GM23248 (cell line): ENCODE measurements around the gene SLC17A7. TPM values are rescaled to one million over a fixed set of nuclear protein-coding genes. Genes with fewer than 3 reads are reported as not detected.

Experiments
- DNase-seq: peaks from one replicate; pipeline ENCODE4 v3.0.0-alpha.2; 2015
- H2AFZ ChIP-seq: fragments of 200-600 bp; sonication (generic); 2 replicates; pipeline ENCODE4 v1.6.1; 2016; ENCODE audit warnings: antibody characterized with exemption
- H3F3A ChIP-seq: fragments of 200-600 bp; sonication (generic); 2 replicates; pipeline ENCODE4 v1.6.1; 2016; ENCODE audit warnings: mild to moderate bottlenecking, antibody characterized with exemption, mixed run types; ENCODE audit not compliant: insufficient read depth
- H3K27ac ChIP-seq: fragments of 200-600 bp; sonication (generic); 2 replicates; pipeline ENCODE4 v1.5.1; 2016; ENCODE audit warnings: mild to moderate bottlenecking
- H3K27me3 ChIP-seq: fragments of 200-600 bp; sonication (generic); replicated peaks from 2 replicates; pipeline ENCODE4 v1.6.1; 2016; ENCODE audit warnings: mild to moderate bottlenecking; ENCODE audit not compliant: insufficient read depth
- H3K36me3 ChIP-seq: fragments of 200-600 bp; sonication (generic); 2 replicates; pipeline ENCODE4 v1.6.1; 2016; ENCODE audit warnings: low read depth, mild to moderate bottlenecking
- H3K4me1 ChIP-seq: fragments of 200-600 bp; sonication (generic); 2 replicates; pipeline ENCODE4 v1.6.1; 2016; ENCODE audit warnings: mild to moderate bottlenecking; ENCODE audit not compliant: insufficient read depth
- H3K4me2 ChIP-seq: fragments of 200-600 bp; sonication (generic); one replicate; pipeline ENCODE4 v1.6.1; 2016; ENCODE audit warnings: mild to moderate bottlenecking; ENCODE audit not compliant: unreplicated experiment
- H3K4me3 ChIP-seq: fragments of 200-600 bp; sonication (generic); 2 replicates; pipeline ENCODE4 v1.5.1; 2016; ENCODE audit warnings: mild to moderate bottlenecking
- H3K79me2 ChIP-seq: fragments of 200-600 bp; sonication (generic); 2 replicates; pipeline ENCODE4 v1.6.1; 2016; ENCODE audit warnings: mild to moderate bottlenecking; ENCODE audit not compliant: insufficient read depth
- H3K9ac ChIP-seq: fragments of 200-600 bp; sonication (generic); 2 replicates; pipeline ENCODE4 v1.6.1; 2016; ENCODE audit warnings: mild to moderate bottlenecking
- H3K9me2 ChIP-seq: fragments of 200-600 bp; sonication (generic); 2 replicates; pipeline ENCODE4 v1.6.1; 2016; ENCODE audit warnings: mixed run types, mild to moderate bottlenecking, moderate library complexity; ENCODE audit not compliant: insufficient read depth
- H3K9me3 ChIP-seq: fragments of 200-600 bp; sonication (generic); one replicate; pipeline ENCODE4 v1.6.1; 2017; ENCODE audit warnings: low read depth
- H4K20me1 ChIP-seq: fragments of 200-600 bp; sonication (generic); 2 replicates; pipeline ENCODE4 v1.6.0; 2016; ENCODE audit not compliant: insufficient read depth
- EZH2 ChIP-seq: fragments of 200-600 bp; sonication (generic); IDR thresholded peaks from 2 replicates; pipeline ENCODE4 v1.6.1; 2018; ENCODE audit warnings: antibody characterized with exemption, mild to moderate bottlenecking; ENCODE audit not compliant: insufficient read depth, poor library complexity, severe bottlenecking
- EZH2phosphoT487 ChIP-seq: fragments of 200-600 bp; sonication (generic); IDR thresholded peaks from 2 replicates; pipeline ENCODE4 v1.6.1; 2018; ENCODE audit warnings: antibody characterized with exemption, moderate library complexity, mild to moderate bottlenecking, low read depth; ENCODE audit not compliant: insufficient read depth
- WGBS, 2 experiments: methylation state at CpG; one replicate each; pipeline ENCODE4 v1.1.6; 2015 to 2017; ENCODE audit warnings: low lambda C conversion rate in 2 of 2, low coverage in 1 of 2; ENCODE audit errors: missing lambda C conversion rate in 2 of 2; 5-methylcytosine and 5-hydroxymethylcytosine counted together
- in situ Hi-C: fragments of 300-500 bp; cut with MboI; formaldehyde crosslinking; loops from 2 replicates; pipeline ENCODE4 v1.15.0; 2020
- polyA plus RNA-seq: library from polyadenylated mRNA; unstranded; fragments of >200 nt; fragmentation: Nextera tagmentation; extraction: Ambion mirVana; gene quantifications from 2 replicates; pipeline ENCODE4 v1.2.1, GENCODE V29; 2016
- total RNA-seq: library from RNA; depleted of rRNA; stranded (reverse); fragments of >200 nt; shearing (Covaris generic); gene quantifications from 2 replicates; pipeline ENCODE4 v1.2.3, GENCODE V29; 2014

Gene SLC17A7
- total and polyA plus RNA-seq, 2 experiments from 2014 or later = not detected

GRCh38 chr19:49415102-49415809 is 26.1 kb downstream of the SLC17A7 start:
- no peaks in the 10 kb centered on the region for H4K20me1 ChIP-seq
- no peak overlapping the region for H2AFZ ChIP-seq
- in situ Hi-C loops = no loop called here
- H3F3A ChIP-seq = no peaks in the 10 kb centered on the region
- no peaks in the 10 kb centered on the region for H3K36me3 ChIP-seq
- peaks cover 19% of the 10 kb centered on the region for H3K27me3 ChIP-seq
- WGBS, 2 experiments = 35 to 38% methylated on average over 13 to 15 of the region's 15 CpGs
- no peak overlapping the region for H3K4me2 ChIP-seq
- H3K9me2 ChIP-seq = no peaks in the 10 kb centered on the region
- DNase-seq = peak; percentile 45
- H3K27ac ChIP-seq = no peak overlapping the region
- no peak overlapping the region for H3K9ac ChIP-seq
- H3K79me2 ChIP-seq = no peaks in the 10 kb centered on the region
- H3K4me3 ChIP-seq = no peak overlapping the region
- H3K4me1 ChIP-seq = no peaks in the 10 kb centered on the region
- no peak for TF ChIP-seq EZH2phosphoT487
- TF ChIP-seq EZH2 = no peak
- no peaks in the 10 kb centered on the region for H3K9me3 ChIP-seq

GRCh38 chr19:49414256-49414655 is 27.1 kb downstream of the SLC17A7 start:
- H3K27me3 ChIP-seq = peaks cover 12% of the 10 kb centered on the region
- in situ Hi-C loops = no loop called here
- WGBS, 2 experiments = 63 to 65% methylated on average over 3 of the region's 3 CpGs
- H3F3A ChIP-seq = no peaks in the 10 kb centered on the region
- H3K9me3 ChIP-seq = no peaks in the 10 kb centered on the region
- H3K4me1 ChIP-seq = no peaks in the 10 kb centered on the region
- TF ChIP-seq EZH2phosphoT487 (no peak), EZH2 (no peak)
- no peak overlapping the region for H2AFZ ChIP-seq
- H3K4me2 ChIP-seq = no peak overlapping the region
- H3K27ac ChIP-seq = no peak overlapping the region
- no peak for DNase-seq
- H3K4me3 ChIP-seq = no peak overlapping the region
- no peaks in the 10 kb centered on the region for H3K9me2 ChIP-seq
- H3K36me3 ChIP-seq = no peaks in the 10 kb centered on the region
- no peaks in the 10 kb centered on the region for H3K79me2 ChIP-seq
- H4K20me1 ChIP-seq = no peaks in the 10 kb centered on the region
- H3K9ac ChIP-seq = no peak overlapping the region

- no peaks in the 10 kb centered on the region for H3K4me1 ChIP-seq
- H3K36me3 ChIP-seq = no peaks in the 10 kb centered on the region
- in situ Hi-C loops = no loop called here
- WGBS, 2 experiments = 56 to 58% methylated on average over 9 of the region's 9 CpGs
- H4K20me1 ChIP-seq = no peaks in the 10 kb centered on the region
- H3K9ac ChIP-seq = no peak overlapping the region
- H3K27ac ChIP-seq = no peak overlapping the region
- H3K79me2 ChIP-seq = no peaks in the 10 kb centered on the region
- no peak overlapping the region for H3K4me2 ChIP-seq
- no peaks in the 10 kb centered on the region for H3F3A ChIP-seq
- DNase-seq = no peak
- no peak overlapping the region for H2AFZ ChIP-seq
- no peaks in the 10 kb centered on the region for H3K9me2 ChIP-seq
- TF ChIP-seq EZH2phosphoT487 (no peak), EZH2 (no peak)
- no peak overlapping the region for H3K4me3 ChIP-seq
- no peaks in the 10 kb centered on the region for H3K9me3 ChIP-seq
- peaks cover 3% of the 10 kb centered on the region for H3K27me3 ChIP-seq
These were observed 28.0 kb downstream of the SLC17A7 start for GRCh38 chr19:49413348-49413747.

GRCh38 chr19:49411681-49412326 is 29.5 kb downstream of the SLC17A7 start:
- Histone ChIP-seq H2AFZ (no peak overlapping the region), H3K4me2 (no peak overlapping the region), H3K36me3 (no peaks in the 10 kb centered on the region), H3K4me1 (no peaks in the 10 kb centered on the region), H4K20me1 (no peaks in the 10 kb centered on the region), H3K9me3 (no peaks in the 10 kb centered on the region), H3K4me3 (no peak overlapping the region), H3K79me2 (no peaks in the 10 kb centered on the region), H3K9me2 (no peaks in the 10 kb centered on the region), H3K9ac (no peak overlapping the region), H3K27ac (no peak overlapping the region), H3K27me3 (no peaks in the 10 kb centered on the region; the same call in 1 of the 2 replicates), H3F3A (no peaks in the 10 kb centered on the region)
- 50 to 59% methylated on average over 3 of the region's 3 CpGs for WGBS, 2 experiments
- in situ Hi-C loops = no loop called here
- no peak for DNase-seq
- TF ChIP-seq EZH2phosphoT487 (no peak), EZH2 (no peak)
